Activated CD8-positive, alpha-beta T cell treated with anti-CD3 and anti-CD28 coated beads for 36 hours (primary cell): ENCODE data around the gene MYO5B. TPM values are rescaled to one million over a fixed set of nuclear protein-coding genes. Genes with fewer than 3 reads are reported as not detected.

Experiments used
- ATAC-seq: fragments of 200-7000 bp; cut with Tn5 transposase; one replicate; pipeline ENCODE4 v1.10.0; 2021; ENCODE audit warnings: mild to moderate bottlenecking, moderate library complexity
- CTCF ChIA-PET: fragments of 350-600 bp; sonication (Branson Sonifier 250); formaldehyde crosslinking; loops from one replicate; lab custom pipeline; 2021; ENCODE audit warnings: antibody characterized with exemption; lab: Charles Lee
- POLR2A ChIA-PET: fragments of 350-600 bp; sonication (Branson Sonifier 250); formaldehyde crosslinking; loops from one replicate; lab custom pipeline; 2021; ENCODE audit warnings: antibody characterized with exemption; lab: Charles Lee
- DNase-seq: peaks from one replicate; pipeline ENCODE4 v3.0.0-alpha.2; 2020
- H3K27ac Mint-ChIP-seq: one replicate; pipeline ENCODE4 v1.8.0; 2021; ENCODE audit warnings: mild to moderate bottlenecking, mixed read lengths
- H3K27me3 Mint-ChIP-seq: one replicate; pipeline ENCODE4 v1.8.0; 2021; ENCODE audit warnings: mixed read lengths
- H3K36me3 Mint-ChIP-seq: one replicate; pipeline ENCODE4 v1.8.0; 2021; ENCODE audit warnings: low read depth, mixed read lengths
- H3K4me1 Mint-ChIP-seq: one replicate; pipeline ENCODE4 v1.8.0; 2021; ENCODE audit warnings: low read depth, mixed read lengths
- H3K4me3 Mint-ChIP-seq: one replicate; pipeline ENCODE4 v1.8.0; 2021; ENCODE audit warnings: mild to moderate bottlenecking, moderate library complexity, mixed read lengths
- H3K9me3 Mint-ChIP-seq: one replicate; pipeline ENCODE4 v1.8.0; 2021; ENCODE audit warnings: mixed read lengths
- CTCF ChIP-seq: fragments of 200-600 bp; IDR thresholded peaks from one replicate; pipeline ENCODE4 v1.8.0; 2022; ENCODE audit warnings: antibody characterized with exemption, mild to moderate bottlenecking
- intact Hi-C: fragments of 100-400 bp; cut with micrococcal nuclease; formaldehyde crosslinking; loops from one replicate; pipeline ENCODE4 v1.10.0; 2022
- total RNA-seq, 2 experiments: library from RNA; stranded (reverse); gene quantifications; one replicate each; pipeline ENCODE4 v1.2.3, GENCODE V29; 2021

MYO5B gene
- total RNA-seq, 2 experiments from 2014 or later: 0.09 TPM; not detected in 1

GRCh38 chr18:50181590-50181989 lies 13.4 kb downstream of the MYO5B start:
- DNase-seq (no peak), ATAC-seq (no peak)
- ChIA-PET POLR2A (no interaction called here), CTCF (interaction anchor here (1.5 kb wide), 1 partner anchor 14 kb away, joined by 5 read pairs; the partner anchor contains the start of gene MYO5B)
- no peaks in the 10 kb centered on the region for H3K36me3 Mint-ChIP-seq
- no peak overlapping the region for H3K27ac Mint-ChIP-seq
- no peaks in the 10 kb centered on the region for H3K4me1 Mint-ChIP-seq
- H3K9me3 Mint-ChIP-seq: no peaks in the 10 kb centered on the region
- no peak overlapping the region for H3K4me3 Mint-ChIP-seq
- peaks cover 22% of the 10 kb centered on the region for H3K27me3 Mint-ChIP-seq
- intact Hi-C loops: no loop called here
- TF ChIP-seq CTCF: no peak

DNA sequence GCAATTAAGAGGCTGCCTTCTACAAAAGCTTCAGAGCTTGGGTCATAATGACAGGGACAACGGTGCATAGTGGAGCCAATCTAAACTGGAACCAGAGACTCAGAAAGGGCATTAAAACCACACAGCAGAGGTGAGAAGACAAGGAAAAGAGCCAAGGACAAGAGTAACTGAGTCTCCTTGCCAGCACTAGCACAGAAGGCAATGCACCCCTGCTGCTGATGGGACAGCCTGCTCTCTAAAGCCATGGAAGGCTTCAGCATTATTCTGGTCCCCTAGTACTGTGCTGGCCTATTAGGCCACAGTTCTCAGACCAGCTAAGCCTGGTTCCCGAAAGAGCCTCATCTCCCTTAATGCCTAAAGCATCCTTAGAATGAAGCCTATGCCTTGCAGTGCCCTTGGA lies 15.5 kb downstream of the MYO5B start:
- Mint-ChIP-seq H3K4me3 (no peak overlapping the region), H3K27ac (no peak overlapping the region), H3K36me3 (no peaks in the 10 kb centered on the region), H3K27me3 (peaks cover 26% of the 10 kb centered on the region), H3K4me1 (no peaks in the 10 kb centered on the region), H3K9me3 (no peaks in the 10 kb centered on the region)
- no peak for TF ChIP-seq CTCF
- ATAC-seq: no peak
- intact Hi-C loops: no loop called here
- POLR2A ChIA-PET: no interaction called here
- no peak for DNase-seq
- CTCF ChIA-PET: interaction anchor here (0.9 kb wide), 1 partner anchor 20 kb away, joined by 4 read pairs; no protein-coding TSS in a partner anchor

- ChIA-PET POLR2A (no interaction called here), CTCF (interaction anchor here (0.7 kb wide), 1 partner anchor 18 kb away, joined by 3 read pairs; the partner anchor contains the start of gene MYO5B)
- Mint-ChIP-seq H3K27ac (no peak overlapping the region), H3K36me3 (no peaks in the 10 kb centered on the region), H3K4me3 (no peak overlapping the region), H3K4me1 (no peaks in the 10 kb centered on the region), H3K27me3 (peaks cover 19% of the 10 kb centered on the region), H3K9me3 (no peaks in the 10 kb centered on the region)
- intact Hi-C loops: no loop called here
- no peak for ATAC-seq
- no peak for DNase-seq
- TF ChIP-seq CTCF: no peak
Observed at GRCh38 chr18:50177294-50177992, 17.5 kb downstream of the MYO5B start.

GRCh38 chr18:50172367-50172766 lies 22.6 kb downstream of the MYO5B start:
- intact Hi-C loops: no loop called here
- H3K27me3 Mint-ChIP-seq: peaks cover 11% of the 10 kb centered on the region
- ATAC-seq: no peak
- no peak overlapping the region for H3K4me3 Mint-ChIP-seq
- H3K4me1 Mint-ChIP-seq: no peaks in the 10 kb centered on the region
- no peaks in the 10 kb centered on the region for H3K9me3 Mint-ChIP-seq
- H3K36me3 Mint-ChIP-seq: no peaks in the 10 kb centered on the region
- no peak overlapping the region for H3K27ac Mint-ChIP-seq
- no peak for DNase-seq
- CTCF ChIA-PET: no interaction called here
- POLR2A ChIA-PET: no interaction called here
- TF ChIP-seq CTCF: no peak

DNA sequence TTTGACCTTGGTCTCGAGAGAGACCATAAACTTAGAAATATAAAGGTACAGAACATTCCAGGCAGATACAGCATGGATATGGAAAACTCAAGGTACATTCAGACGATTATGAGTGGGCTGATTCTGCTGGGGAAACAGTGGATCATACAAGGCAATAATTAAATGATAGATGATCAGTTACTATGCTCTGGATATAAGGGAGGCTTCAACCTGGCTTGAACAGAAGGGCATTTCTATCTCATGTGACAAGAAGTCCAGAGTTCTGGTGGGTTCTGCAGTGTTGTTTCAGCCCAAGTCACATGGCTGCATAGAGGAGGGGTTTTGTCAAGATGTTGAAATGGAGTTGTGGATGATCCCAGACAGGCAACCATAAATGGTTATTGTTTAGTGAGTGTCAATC lies 23.5 kb downstream of the MYO5B start:
- Mint-ChIP-seq H3K27ac (no peak overlapping the region), H3K4me3 (no peak overlapping the region), H3K4me1 (no peaks in the 10 kb centered on the region), H3K9me3 (no peaks in the 10 kb centered on the region), H3K27me3 (peaks cover 10% of the 10 kb centered on the region), H3K36me3 (no peaks in the 10 kb centered on the region)
- DNase-seq: no peak
- TF ChIP-seq CTCF: no peak
- ChIA-PET POLR2A (no interaction called here), CTCF (no interaction called here)
- intact Hi-C loops: no loop called here
- ATAC-seq: no peak
